Ovary (tissue), 3 donors: ENCODE measurements around the gene MBD6.

Experiments
- POLR2A ChIP-seq: fragments of 450-650 bp; IDR thresholded peaks from one replicate; pipeline ENCODE4 v1.6.1; 2017; ENCODE audit warnings: antibody characterized with exemption, mild to moderate bottlenecking, moderate library complexity
- TF ChIP-seq, protein P1 (sequence below), 3 donors: fragments of 450-650 bp in 2 of 3; fragments of 200-600 bp in 1 of 3; IDR thresholded peaks; one replicate each; pipeline versions ENCODE4 v1.5.1 to v1.8.0; 2016 to 2022; ENCODE audit warnings: antibody characterized with exemption in 3 of 3, mild to moderate bottlenecking in 1 of 3
- donor health status: DM: no; HTN: no; CAD: no.

DNA sequence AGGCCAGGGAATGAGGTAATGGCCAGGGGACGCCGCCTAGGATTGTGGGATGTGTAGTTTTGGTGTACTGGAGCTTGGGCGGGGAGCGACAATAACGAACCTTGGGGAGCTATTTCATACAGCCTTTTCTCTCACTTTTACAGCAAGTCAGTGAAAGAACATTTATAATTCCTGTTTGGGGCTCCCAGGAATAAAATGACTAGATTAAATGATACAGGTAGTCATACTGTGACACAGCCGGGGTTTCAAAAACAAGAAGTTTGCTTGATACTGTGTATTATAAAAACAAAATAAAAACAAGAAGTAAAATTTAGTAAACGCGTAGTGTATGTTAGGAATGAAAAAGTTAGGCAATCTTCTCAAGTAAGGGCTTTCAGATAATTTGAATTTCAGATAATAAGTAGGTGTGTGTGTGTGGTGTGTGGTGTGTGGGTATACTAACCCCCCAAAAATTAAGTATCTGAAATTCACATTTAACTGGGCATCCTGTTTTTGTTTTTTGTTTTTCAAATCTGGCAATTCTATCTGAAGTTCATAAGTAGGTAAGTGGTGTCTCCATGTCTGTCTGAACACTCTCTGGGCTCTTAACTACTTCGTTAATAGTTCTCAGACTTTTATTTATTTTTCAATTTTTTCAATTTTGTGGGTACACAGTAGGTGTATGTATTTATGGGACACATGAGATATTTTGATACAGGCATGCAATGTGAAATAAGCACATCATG lies 24.8 kb downstream of the MBD6 start:
- TF ChIP-seq, protein P1, sequence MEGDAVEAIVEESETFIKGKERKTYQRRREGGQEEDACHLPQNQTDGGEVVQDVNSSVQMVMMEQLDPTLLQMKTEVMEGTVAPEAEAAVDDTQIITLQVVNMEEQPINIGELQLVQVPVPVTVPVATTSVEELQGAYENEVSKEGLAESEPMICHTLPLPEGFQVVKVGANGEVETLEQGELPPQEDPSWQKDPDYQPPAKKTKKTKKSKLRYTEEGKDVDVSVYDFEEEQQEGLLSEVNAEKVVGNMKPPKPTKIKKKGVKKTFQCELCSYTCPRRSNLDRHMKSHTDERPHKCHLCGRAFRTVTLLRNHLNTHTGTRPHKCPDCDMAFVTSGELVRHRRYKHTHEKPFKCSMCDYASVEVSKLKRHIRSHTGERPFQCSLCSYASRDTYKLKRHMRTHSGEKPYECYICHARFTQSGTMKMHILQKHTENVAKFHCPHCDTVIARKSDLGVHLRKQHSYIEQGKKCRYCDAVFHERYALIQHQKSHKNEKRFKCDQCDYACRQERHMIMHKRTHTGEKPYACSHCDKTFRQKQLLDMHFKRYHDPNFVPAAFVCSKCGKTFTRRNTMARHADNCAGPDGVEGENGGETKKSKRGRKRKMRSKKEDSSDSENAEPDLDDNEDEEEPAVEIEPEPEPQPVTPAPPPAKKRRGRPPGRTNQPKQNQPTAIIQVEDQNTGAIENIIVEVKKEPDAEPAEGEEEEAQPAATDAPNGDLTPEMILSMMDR (IDR thresholded peaks at IDR 0.05): no peak
- no peak for TF ChIP-seq POLR2A
